HepG2 (cell line): ENCODE measurements around the gene C9orf78. TPM values are rescaled to one million over a fixed set of nuclear protein-coding genes. Genes with fewer than 3 reads are reported as not detected.

Experiments
- DMTF1 ChIP-seq: sonication (generic); formaldehyde crosslinking; IDR thresholded peaks from 2 replicates; pipeline ENCODE4 v1.4.0; 2020; ENCODE audit warnings: mild to moderate bottlenecking, missing genetic modification reagents
- EZH2 ChIP-seq: conservative IDR thresholded peaks from 2 replicates; pipeline ENCODE4 v1.6.1; 2012; ENCODE audit warnings: mild to moderate bottlenecking, low read depth, low read length, moderate library complexity
- GLI4 ChIP-seq: sonication (generic); formaldehyde crosslinking; IDR thresholded peaks from 2 replicates; pipeline ENCODE4 v1.5.1; 2020; ENCODE audit warnings: missing genetic modification reagents, mild to moderate bottlenecking, moderate library complexity, borderline replicate concordance
- PITX1 ChIP-seq: sonication (generic); formaldehyde crosslinking; IDR thresholded peaks from 2 replicates; pipeline ENCODE4 v1.5.1; 2020; ENCODE audit warnings: mild to moderate bottlenecking, missing genetic modification reagents
- POLR2G ChIP-seq: fragments of 200-400 bp; formaldehyde crosslinking; IDR thresholded peaks from 2 replicates; pipeline ENCODE4 v1.6.1; 2018; ENCODE audit warnings: mild to moderate bottlenecking, low read depth, low read length, moderate library complexity
- TCF7L2 ChIP-seq: IDR thresholded peaks from 2 replicates; pipeline ENCODE4 v1.6.1; 2011; ENCODE audit warnings: mild to moderate bottlenecking, low read depth, low read length, moderate library complexity
- TFE3 ChIP-seq: IDR thresholded peaks from 2 replicates; pipeline ENCODE4 v1.6.1; 2016
- THAP7 ChIP-seq: sonication (generic); formaldehyde crosslinking; IDR thresholded peaks from 2 replicates; pipeline ENCODE4 v1.8.1; 2023; ENCODE audit warnings: mild to moderate bottlenecking, missing genetic modification reagents
- ZFP90 ChIP-seq: sonication (generic); formaldehyde crosslinking; IDR thresholded peaks from 2 replicates; pipeline ENCODE4 v1.8.0; 2022; ENCODE audit warnings: missing genetic modification reagents, mild to moderate bottlenecking, inconsistent platforms, borderline replicate concordance
- ZNF121 ChIP-seq: sonication (generic); formaldehyde crosslinking; IDR thresholded peaks from 2 replicates; pipeline ENCODE4 v1.5.0; 2020; ENCODE audit warnings: mild to moderate bottlenecking, missing genetic modification reagents
- ZNF451 ChIP-seq: sonication (generic); formaldehyde crosslinking; IDR thresholded peaks from 2 replicates; pipeline ENCODE4 v1.5.0; 2020; ENCODE audit warnings: mild to moderate bottlenecking, missing genetic modification reagents
- ZNF558 ChIP-seq: sonication (generic); formaldehyde crosslinking; IDR thresholded peaks from 2 replicates; pipeline ENCODE4 v1.9.0; 2022; ENCODE audit warnings: mild to moderate bottlenecking, missing genetic modification reagents, borderline replicate concordance
- ZNF792 ChIP-seq: IDR thresholded peaks from 2 replicates; pipeline ENCODE4 v1.6.1; 2016
- polyA plus RNA-seq, 8 experiments: library from polyadenylated mRNA; depleted of rRNA in 3 of 8; stranded (reverse) in 7 of 8; unstranded in 1 of 8; fragments of >200 nt; fragmentation: Illumina TruSeq in 4 of 8; extraction: Trizol in 4 of 8; gene quantifications; 2 replicates each; pipeline versions ENCODE4 v1.2.1 to v1.2.3, GENCODE V29; 2011 to 2016; ENCODE audit warnings: low read depth in 4 of 8, missing spikeins in 1 of 8, mixed read lengths in 1 of 8; ENCODE audit not compliant: insufficient read depth in 1 of 8
- total RNA-seq, 5 experiments: library from RNA; depleted of rRNA; stranded (reverse); fragments of >200 nt; fragmentation: Illumina TruSeq; extraction: Trizol; gene quantifications; 2 replicates each; pipeline ENCODE4 v1.2.3, GENCODE V29; 2016; ENCODE audit warnings: low read depth in 1 of 5
- TF ChIP-seq, protein P1 (sequence below): sonication (generic); formaldehyde crosslinking; IDR thresholded peaks from 2 replicates; pipeline ENCODE4 v1.9.0; 2021; ENCODE audit warnings: missing genetic modification reagents, borderline replicate concordance
- TF ChIP-seq, protein P2 (sequence below): sonication (generic); formaldehyde crosslinking; IDR thresholded peaks from 2 replicates; pipeline ENCODE4 v1.4.0; 2020; ENCODE audit warnings: missing genetic modification reagents
- TF ChIP-seq, protein P3 (sequence below): sonication (generic); formaldehyde crosslinking; IDR thresholded peaks from 2 replicates; pipeline ENCODE4 v1.8.0; 2023; ENCODE audit warnings: mild to moderate bottlenecking, missing genetic modification reagents

Gene C9orf78
- total and polyA plus RNA-seq, 2 of the 13 experiments (the other 11 are each of a cell fraction or from before 2014, with no cell fraction given) = 18.4 to 35.5 TPM

DNA sequence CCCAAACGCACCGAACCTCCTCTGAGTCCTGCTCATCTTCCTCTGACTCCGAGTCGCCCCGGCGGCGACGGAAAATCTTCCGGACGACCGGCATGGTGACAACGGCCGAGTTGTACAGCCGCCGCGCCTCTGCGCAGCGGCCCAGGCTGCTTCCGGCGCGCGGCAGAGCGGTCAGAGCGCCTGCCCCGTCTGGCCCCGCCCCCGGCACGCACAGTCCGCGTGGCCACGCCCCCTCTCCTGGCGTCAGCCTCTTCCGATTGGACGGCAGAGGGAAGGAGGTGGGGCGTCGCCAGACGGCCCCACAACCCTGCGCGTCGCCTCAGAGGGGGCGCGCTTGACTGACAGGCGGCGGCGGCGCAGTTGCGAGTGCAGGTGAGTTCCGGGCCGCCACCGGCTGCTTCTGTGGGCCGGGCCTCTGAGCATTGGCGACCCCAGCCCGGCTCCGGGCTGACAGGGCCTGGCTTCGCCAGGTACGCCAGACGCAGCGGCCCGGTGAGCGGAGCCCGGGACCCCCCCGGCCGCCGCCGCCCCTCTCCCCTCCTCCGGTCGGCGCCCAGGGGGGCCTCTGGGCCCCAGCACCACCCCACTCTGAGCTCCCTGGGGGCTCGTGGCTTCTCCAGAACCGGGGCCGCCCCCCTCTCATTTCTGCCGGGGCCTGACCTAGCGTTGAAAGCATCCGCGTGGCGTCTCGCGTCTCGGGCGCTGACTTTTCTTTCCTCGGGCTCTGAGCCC, at the start of gene C9orf78, which contains the start of gene USP20 (continued):
- TF ChIP-seq, protein P1, sequence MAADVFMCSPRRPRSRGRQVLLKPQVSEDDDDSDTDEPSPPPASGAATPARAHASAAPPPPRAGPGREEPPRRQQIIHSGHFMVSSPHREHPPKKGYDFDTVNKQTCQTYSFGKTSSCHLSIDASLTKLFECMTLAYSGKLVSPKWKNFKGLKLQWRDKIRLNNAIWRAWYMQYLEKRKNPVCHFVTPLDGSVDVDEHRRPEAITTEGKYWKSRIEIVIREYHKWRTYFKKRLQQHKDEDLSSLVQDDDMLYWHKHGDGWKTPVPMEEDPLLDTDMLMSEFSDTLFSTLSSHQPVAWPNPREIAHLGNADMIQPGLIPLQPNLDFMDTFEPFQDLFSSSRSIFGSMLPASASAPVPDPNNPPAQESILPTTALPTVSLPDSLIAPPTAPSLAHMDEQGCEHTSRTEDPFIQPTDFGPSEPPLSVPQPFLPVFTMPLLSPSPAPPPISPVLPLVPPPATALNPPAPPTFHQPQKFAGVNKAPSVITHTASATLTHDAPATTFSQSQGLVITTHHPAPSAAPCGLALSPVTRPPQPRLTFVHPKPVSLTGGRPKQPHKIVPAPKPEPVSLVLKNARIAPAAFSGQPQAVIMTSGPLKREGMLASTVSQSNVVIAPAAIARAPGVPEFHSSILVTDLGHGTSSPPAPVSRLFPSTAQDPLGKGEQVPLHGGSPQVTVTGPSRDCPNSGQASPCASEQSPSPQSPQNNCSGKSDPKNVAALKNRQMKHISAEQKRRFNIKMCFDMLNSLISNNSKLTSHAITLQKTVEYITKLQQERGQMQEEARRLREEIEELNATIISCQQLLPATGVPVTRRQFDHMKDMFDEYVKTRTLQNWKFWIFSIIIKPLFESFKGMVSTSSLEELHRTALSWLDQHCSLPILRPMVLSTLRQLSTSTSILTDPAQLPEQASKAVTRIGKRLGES (CRISPR knock-in tag) = no peak
- no peak for TF ChIP-seq ZNF121 (CRISPR knock-in tag)
- TF ChIP-seq TCF7L2 = no peak
- no peak for TF ChIP-seq EZH2
- TF ChIP-seq TFE3 = peak; percentile 36; the same call in 1 of the 2 replicates
- TF ChIP-seq GLI4 (CRISPR knock-in tag) = peak; percentile 17; the same call in 1 of the 2 replicates
- TF ChIP-seq, protein P2, sequence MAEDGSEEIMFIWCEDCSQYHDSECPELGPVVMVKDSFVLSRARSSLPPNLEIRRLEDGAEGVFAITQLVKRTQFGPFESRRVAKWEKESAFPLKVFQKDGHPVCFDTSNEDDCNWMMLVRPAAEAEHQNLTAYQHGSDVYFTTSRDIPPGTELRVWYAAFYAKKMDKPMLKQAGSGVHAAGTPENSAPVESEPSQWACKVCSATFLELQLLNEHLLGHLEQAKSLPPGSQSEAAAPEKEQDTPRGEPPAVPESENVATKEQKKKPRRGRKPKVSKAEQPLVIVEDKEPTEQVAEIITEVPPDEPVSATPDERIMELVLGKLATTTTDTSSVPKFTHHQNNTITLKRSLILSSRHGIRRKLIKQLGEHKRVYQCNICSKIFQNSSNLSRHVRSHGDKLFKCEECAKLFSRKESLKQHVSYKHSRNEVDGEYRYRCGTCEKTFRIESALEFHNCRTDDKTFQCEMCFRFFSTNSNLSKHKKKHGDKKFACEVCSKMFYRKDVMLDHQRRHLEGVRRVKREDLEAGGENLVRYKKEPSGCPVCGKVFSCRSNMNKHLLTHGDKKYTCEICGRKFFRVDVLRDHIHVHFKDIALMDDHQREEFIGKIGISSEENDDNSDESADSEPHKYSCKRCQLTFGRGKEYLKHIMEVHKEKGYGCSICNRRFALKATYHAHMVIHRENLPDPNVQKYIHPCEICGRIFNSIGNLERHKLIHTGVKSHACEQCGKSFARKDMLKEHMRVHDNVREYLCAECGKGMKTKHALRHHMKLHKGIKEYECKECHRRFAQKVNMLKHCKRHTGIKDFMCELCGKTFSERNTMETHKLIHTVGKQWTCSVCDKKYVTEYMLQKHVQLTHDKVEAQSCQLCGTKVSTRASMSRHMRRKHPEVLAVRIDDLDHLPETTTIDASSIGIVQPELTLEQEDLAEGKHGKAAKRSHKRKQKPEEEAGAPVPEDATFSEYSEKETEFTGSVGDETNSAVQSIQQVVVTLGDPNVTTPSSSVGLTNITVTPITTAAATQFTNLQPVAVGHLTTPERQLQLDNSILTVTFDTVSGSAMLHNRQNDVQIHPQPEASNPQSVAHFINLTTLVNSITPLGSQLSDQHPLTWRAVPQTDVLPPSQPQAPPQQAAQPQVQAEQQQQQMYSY (CRISPR knock-in tag) = no peak
- TF ChIP-seq DMTF1 (CRISPR knock-in tag) = no peak
- no peak for TF ChIP-seq THAP7 (CRISPR knock-in tag)
- TF ChIP-seq POLR2G = peak; percentile 95
- TF ChIP-seq ZFP90 (CRISPR knock-in tag) = peak; percentile 7; the same call in 1 of the 2 replicates
- TF ChIP-seq, protein P3, sequence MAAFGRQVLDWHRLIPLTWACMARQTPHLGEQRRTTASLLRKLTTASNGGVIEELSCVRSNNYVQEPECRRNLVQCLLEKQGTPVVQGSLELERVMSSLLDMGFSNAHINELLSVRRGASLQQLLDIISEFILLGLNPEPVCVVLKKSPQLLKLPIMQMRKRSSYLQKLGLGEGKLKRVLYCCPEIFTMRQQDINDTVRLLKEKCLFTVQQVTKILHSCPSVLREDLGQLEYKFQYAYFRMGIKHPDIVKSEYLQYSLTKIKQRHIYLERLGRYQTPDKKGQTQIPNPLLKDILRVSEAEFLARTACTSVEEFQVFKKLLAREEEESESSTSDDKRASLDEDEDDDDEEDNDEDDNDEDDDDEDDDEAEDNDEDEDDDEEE (CRISPR knock-in tag) = 0 out of 2 replicates have a peak, but pooled peaks have one; percentile 35
- TF ChIP-seq ZNF451 = 0 out of 2 replicates have a peak, but pooled peaks have one; percentile 34
- TF ChIP-seq PITX1 = no peak
- no peak for TF ChIP-seq ZNF792
- TF ChIP-seq ZNF558 = no peak
